SH-SY5Y (cell line): ENCODE measurements around the gene SERPINF2.

Experiments
- GATA2 ChIP-seq: IDR thresholded peaks from 2 replicates; pipeline ENCODE4 v1.6.1; 2011; ENCODE audit warnings: mild to moderate bottlenecking, low read depth, low read length
- GATA3 ChIP-seq: IDR thresholded peaks from 2 replicates; pipeline ENCODE4 v1.6.1; 2011; ENCODE audit warnings: low read depth, mild to moderate bottlenecking, low read length, moderate library complexity

DNA sequence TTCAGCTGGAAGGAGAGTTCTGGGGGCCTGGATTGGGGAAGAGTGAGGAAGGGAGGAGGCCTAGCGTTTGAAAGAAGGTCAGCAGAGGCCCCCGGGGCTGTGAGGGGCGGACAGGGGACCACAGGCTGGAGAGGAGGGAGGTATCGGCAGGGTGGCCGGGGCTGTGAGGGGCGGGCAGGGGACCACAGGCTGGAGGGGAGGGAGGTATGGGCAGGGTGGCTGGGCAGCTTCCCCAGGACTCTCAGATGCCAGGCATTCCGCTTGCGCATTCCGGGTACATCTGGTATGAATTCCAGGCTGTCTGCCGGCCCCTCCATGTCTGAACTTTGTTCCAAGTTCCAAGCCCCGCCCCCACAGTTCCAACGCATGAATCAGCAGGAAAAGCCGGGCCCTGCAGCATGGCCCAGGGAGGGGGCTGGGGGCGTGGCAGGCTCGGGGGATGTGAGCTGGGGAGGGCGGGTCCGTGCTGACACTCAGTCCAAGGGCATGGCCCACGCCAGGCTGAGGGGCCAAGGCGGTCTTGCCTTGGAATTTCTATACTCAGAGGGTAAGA lies 28.2 kb upstream of the SERPINF2 start:
- no peak for TF ChIP-seq GATA3
- no peak for TF ChIP-seq GATA2
